KMS-11 (cell line): ENCODE measurements around the gene DPP10.

Experiments used
- H2AFZ ChIP-seq: fragments of 200-600 bp; sonication (generic); 2 replicates; pipeline ENCODE4 v1.6.1; 2016; ENCODE audit warnings: antibody characterized with exemption, mixed run types, low read depth
- H3K27ac ChIP-seq: fragments of 200-600 bp; sonication (generic); 2 replicates; pipeline ENCODE4 v1.6.1; 2016; ENCODE audit warnings: mild to moderate bottlenecking, mixed run types
- H3K27me3 ChIP-seq: fragments of 200-600 bp; sonication (generic); 2 replicates; pipeline ENCODE4 v1.6.1; 2017; ENCODE audit warnings: mild to moderate bottlenecking, low read depth, mixed run types, moderate library complexity; ENCODE audit not compliant: insufficient read depth
- H3K36me3 ChIP-seq: fragments of 200-600 bp; sonication (generic); 2 replicates; pipeline ENCODE4 v1.6.1; 2017; ENCODE audit warnings: mild to moderate bottlenecking, mixed run types; ENCODE audit not compliant: insufficient read depth
- H3K4me1 ChIP-seq: fragments of 200-600 bp; sonication (generic); 2 replicates; pipeline ENCODE4 v1.6.1; 2016; ENCODE audit warnings: mild to moderate bottlenecking, low read depth, mixed run types; ENCODE audit not compliant: poor library complexity, severe bottlenecking
- H3K4me2 ChIP-seq: fragments of 200-600 bp; sonication (generic); 2 replicates; pipeline ENCODE4 v1.7.0; 2016; ENCODE audit warnings: mild to moderate bottlenecking, mixed run types
- H3K4me3 ChIP-seq: fragments of 200-600 bp; sonication (generic); IDR thresholded peaks from 2 replicates; pipeline ENCODE4 v1.6.1; 2017; ENCODE audit warnings: low read depth, low read length, mixed read lengths; ENCODE audit not compliant: insufficient read depth
- H3K79me2 ChIP-seq: fragments of 200-600 bp; sonication (generic); 2 replicates; pipeline ENCODE4 v1.6.1; 2016; ENCODE audit warnings: low read depth, mixed run types; ENCODE audit not compliant: insufficient read depth
- H3K9ac ChIP-seq: fragments of 200-600 bp; sonication (generic); 2 replicates; pipeline ENCODE4 v1.6.1; 2016; ENCODE audit warnings: mild to moderate bottlenecking, mixed run types
- H4K20me1 ChIP-seq: fragments of 200-600 bp; sonication (generic); 2 replicates; pipeline ENCODE4 v1.6.1; 2016; ENCODE audit warnings: mild to moderate bottlenecking, mixed run types; ENCODE audit not compliant: insufficient read depth
- CTCF ChIP-seq: fragments of 200-600 bp; sonication (generic); conservative IDR thresholded peaks from 2 replicates; pipeline ENCODE4 v1.6.1; 2017; ENCODE audit warnings: low read depth, mild to moderate bottlenecking, antibody characterized with exemption, low read length, moderate library complexity, mixed read lengths

DPP10 gene

GRCh38 chr2:115389898-115390565, 947.6 kb downstream of the DPP10 start:
- H2AFZ ChIP-seq: no peak overlapping the region
- H3K4me3 ChIP-seq: no peak overlapping the region
- H3K27ac ChIP-seq: no peak overlapping the region
- H4K20me1 ChIP-seq: no peaks in the 10 kb centered on the region
- H3K79me2 ChIP-seq: no peaks in the 10 kb centered on the region
- TF ChIP-seq CTCF: no peak
- no peak overlapping the region for H3K4me2 ChIP-seq
- H3K36me3 ChIP-seq: no peaks in the 10 kb centered on the region
- no peaks in the 10 kb centered on the region for H3K4me1 ChIP-seq
- H3K9ac ChIP-seq: no peak overlapping the region
- H3K27me3 ChIP-seq: no peaks in the 10 kb centered on the region

- Histone ChIP-seq H3K36me3 (no peaks in the 10 kb centered on the region), H2AFZ (no peak overlapping the region), H3K27ac (no peak overlapping the region), H3K9ac (no peak overlapping the region), H4K20me1 (no peaks in the 10 kb centered on the region), H3K4me1 (no peaks in the 10 kb centered on the region), H3K79me2 (no peaks in the 10 kb centered on the region), H3K27me3 (no peaks in the 10 kb centered on the region), H3K4me2 (no peak overlapping the region), H3K4me3 (no peak overlapping the region)
- TF ChIP-seq CTCF: no peak
These were observed 954.1 kb downstream of the DPP10 start for GRCh38 chr2:115396579-115396978.

GRCh38 chr2:115400940-115401339, 958.5 kb downstream of the DPP10 start:
- TF ChIP-seq CTCF: no peak
- H3K4me1 ChIP-seq: no peaks in the 10 kb centered on the region
- no peak overlapping the region for H3K4me3 ChIP-seq
- H2AFZ ChIP-seq: no peak overlapping the region
- no peak overlapping the region for H3K27ac ChIP-seq
- no peaks in the 10 kb centered on the region for H3K36me3 ChIP-seq
- no peak overlapping the region for H3K4me2 ChIP-seq
- no peaks in the 10 kb centered on the region for H3K79me2 ChIP-seq
- H4K20me1 ChIP-seq: no peaks in the 10 kb centered on the region
- H3K9ac ChIP-seq: no peak overlapping the region
- no peaks in the 10 kb centered on the region for H3K27me3 ChIP-seq

GRCh38 chr2:115412501-115412900, 970.1 kb downstream of the DPP10 start:
- H3K27ac ChIP-seq: no peak overlapping the region
- H2AFZ ChIP-seq: no peak overlapping the region
- H3K79me2 ChIP-seq: no peaks in the 10 kb centered on the region
- H3K4me2 ChIP-seq: no peak overlapping the region
- H3K9ac ChIP-seq: no peak overlapping the region
- no peaks in the 10 kb centered on the region for H3K27me3 ChIP-seq
- H3K36me3 ChIP-seq: no peaks in the 10 kb centered on the region
- no peaks in the 10 kb centered on the region for H3K4me1 ChIP-seq
- no peak overlapping the region for H3K4me3 ChIP-seq
- H4K20me1 ChIP-seq: no peaks in the 10 kb centered on the region
- no peak for TF ChIP-seq CTCF
